NCI-H1105 (cell line): ENCODE data around the gene ZMAT5.
"Not testable (repeated sequence)": the region's sequence is repeated elsewhere in the genome, so short reads cannot be mapped to it uniquely, and the experiment has no call there.

Source experiments
- DNase-seq: peaks from one replicate; lab custom pipeline; 2025; lab: John Stamatoyannopoulos, UW

ZMAT5 gene

GRCh38 chr22:29786031-29786430 lies 19.2 kb upstream of the ZMAT5 start:
- DNase-seq = no peak

GRCh38 chr22:29784451-29785361 lies 17.9 kb upstream of the ZMAT5 start:
- no peak for DNase-seq

- no peak for DNase-seq
These were observed 15.4 kb upstream of the ZMAT5 start for GRCh38 chr22:29782061-29782845.

GRCh38 chr22:29780748-29781676 lies 14.2 kb upstream of the ZMAT5 start:
- no peak for DNase-seq

GRCh38 chr22:29780220-29780619 lies 13.4 kb upstream of the ZMAT5 start:
- DNase-seq = no peak

GRCh38 chr22:29773233-29773632 lies 6.4 kb upstream of the ZMAT5 start:
- DNase-seq = no peak

- no peak for DNase-seq
These were observed 5.4 kb upstream of the ZMAT5 start for GRCh38 chr22:29772170-29772641.

- no peak for DNase-seq
These were observed 3.0 kb upstream of the ZMAT5 start for GRCh38 chr22:29769723-29770321.

GRCh38 chr22:29768052-29768693 lies 1.4 kb upstream of the ZMAT5 start:
- no peak for DNase-seq

- peak; percentile 82 for DNase-seq
These were observed 604 bp upstream of the ZMAT5 start, which contains the start of gene UQCR10 for GRCh38 chr22:29767171-29768051. UQCR10 (plus strand) TSS chr22:29767369; CDS start chr22:29767399, 30 bp downstream.

GRCh38 chr22:29765905-29766631 lies 739 bp downstream of the ZMAT5 start:
- peak; percentile 3 for DNase-seq

GRCh38 chr22:29762263-29762662 lies 4.5 kb downstream of the ZMAT5 start:
- DNase-seq = no peak

GRCh38 chr22:29758959-29759358 lies 7.8 kb downstream of the ZMAT5 start:
- no peak for DNase-seq

GRCh38 chr22:29758068-29758622 lies 8.7 kb downstream of the ZMAT5 start:
- DNase-seq = no peak

GRCh38 chr22:29757096-29757495 lies 9.7 kb downstream of the ZMAT5 start:
- no peak for DNase-seq

GRCh38 chr22:29756341-29756740 lies 10.5 kb downstream of the ZMAT5 start:
- no peak for DNase-seq

GRCh38 chr22:29755889-29756288 lies 10.9 kb downstream of the ZMAT5 start:
- DNase-seq = no peak

GRCh38 chr22:29754658-29755395 lies 12.0 kb downstream of the ZMAT5 start:
- not testable (repeated sequence) for DNase-seq
